C4-2B (cell line): Measurements from ENCODE around the gene RMND1.

Experiments
- ZFX ChIP-seq: fragments of 450-650 bp; IDR thresholded peaks from 2 replicates; pipeline ENCODE4 v1.6.1; 2017
- TF ChIP-seq, protein P1 (sequence below): fragments of 450-650 bp; conservative IDR thresholded peaks from 2 replicates; pipeline ENCODE4 v1.5.1; 2017; ENCODE audit warnings: mild to moderate bottlenecking

DNA sequence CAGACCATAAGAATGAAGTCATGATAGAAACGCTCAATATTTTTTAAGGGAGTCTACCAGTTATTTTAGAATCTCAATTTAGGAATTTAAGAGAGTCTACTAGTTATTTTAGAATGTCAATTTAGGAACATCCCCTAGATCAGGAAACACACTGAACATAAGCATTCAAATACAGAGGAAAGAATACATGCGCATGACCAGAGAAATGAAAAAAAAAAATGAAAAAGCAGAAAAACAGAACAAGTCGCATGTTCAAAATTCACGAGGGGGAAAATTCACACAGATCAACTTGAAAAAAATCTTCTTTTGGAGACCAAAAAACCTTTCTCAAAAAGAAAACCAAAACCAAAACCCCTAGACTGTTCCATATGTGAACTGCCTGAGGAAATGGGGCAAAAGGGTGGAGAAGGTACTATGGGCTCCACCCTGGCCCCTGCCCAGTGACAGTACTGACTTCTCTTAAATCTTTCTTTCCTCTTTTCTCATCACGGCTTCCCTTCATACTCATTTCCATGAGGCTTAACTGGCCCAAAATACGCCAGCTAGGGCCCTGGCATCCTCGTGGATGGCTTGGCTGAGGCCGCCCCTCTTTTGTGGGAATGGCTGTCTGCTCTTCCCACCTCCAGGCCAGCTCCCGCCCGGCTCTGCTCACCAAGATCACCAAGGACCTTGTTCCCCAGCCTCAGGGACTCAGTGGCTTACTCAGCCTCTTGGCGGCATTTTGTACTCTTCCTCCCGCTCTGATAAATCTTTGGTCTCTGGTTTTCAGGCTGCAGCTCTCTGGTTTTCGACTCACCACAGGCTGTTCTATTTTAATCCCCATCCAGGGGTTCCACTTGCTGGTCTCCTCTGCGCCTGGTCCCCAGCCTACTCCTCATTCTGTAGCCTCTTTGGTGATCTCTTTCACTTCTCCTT lies 71.7 kb downstream of the RMND1 start:
- TF ChIP-seq, protein P1, sequence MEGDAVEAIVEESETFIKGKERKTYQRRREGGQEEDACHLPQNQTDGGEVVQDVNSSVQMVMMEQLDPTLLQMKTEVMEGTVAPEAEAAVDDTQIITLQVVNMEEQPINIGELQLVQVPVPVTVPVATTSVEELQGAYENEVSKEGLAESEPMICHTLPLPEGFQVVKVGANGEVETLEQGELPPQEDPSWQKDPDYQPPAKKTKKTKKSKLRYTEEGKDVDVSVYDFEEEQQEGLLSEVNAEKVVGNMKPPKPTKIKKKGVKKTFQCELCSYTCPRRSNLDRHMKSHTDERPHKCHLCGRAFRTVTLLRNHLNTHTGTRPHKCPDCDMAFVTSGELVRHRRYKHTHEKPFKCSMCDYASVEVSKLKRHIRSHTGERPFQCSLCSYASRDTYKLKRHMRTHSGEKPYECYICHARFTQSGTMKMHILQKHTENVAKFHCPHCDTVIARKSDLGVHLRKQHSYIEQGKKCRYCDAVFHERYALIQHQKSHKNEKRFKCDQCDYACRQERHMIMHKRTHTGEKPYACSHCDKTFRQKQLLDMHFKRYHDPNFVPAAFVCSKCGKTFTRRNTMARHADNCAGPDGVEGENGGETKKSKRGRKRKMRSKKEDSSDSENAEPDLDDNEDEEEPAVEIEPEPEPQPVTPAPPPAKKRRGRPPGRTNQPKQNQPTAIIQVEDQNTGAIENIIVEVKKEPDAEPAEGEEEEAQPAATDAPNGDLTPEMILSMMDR = no peak
- no peak for TF ChIP-seq ZFX
